Body of pancreas (tissue), 4 donors: Measurements from ENCODE around the gene ODF4. TPM values are rescaled to one million over a fixed set of nuclear protein-coding genes. Genes with fewer than 3 reads are reported as not detected.
A peak's percentile ranks its signal among the peaks of the same experiment; 100 is the strongest.

Experiments used
- ATAC-seq: fragments of 150-250 bp; one replicate; pipeline ENCODE4 v1.9.1; 2016
- DNase-seq, 4 donors: peaks; one replicate each; pipeline ENCODE4 v3.0.0-alpha.2; 2019
- H3K27ac ChIP-seq, 4 donors: fragments of 200-600 bp; sonication (generic); 1 replicate in 3 of 4; 2 replicates in 1 of 4; pipeline versions ENCODE4 v1.5.1 to v1.6.1; 2016 to 2019; ENCODE audit warnings: mild to moderate bottlenecking in 1 of 4, mixed read lengths in 1 of 4, moderate library complexity in 1 of 4
- H3K27me3 ChIP-seq, 2 donors: fragments of 200-600 bp; sonication (generic); one replicate each; pipeline ENCODE4 v1.6.0; 2016; ENCODE audit warnings: mild to moderate bottlenecking in 1 of 2
- H3K36me3 ChIP-seq, 2 donors: fragments of 200-600 bp; sonication (generic); replicated peaks in 1 of 2; 2 replicates each; pipeline ENCODE4 v1.5.1; 2016; ENCODE audit warnings: low read depth in 2 of 2; ENCODE audit not compliant: insufficient read depth in 1 of 2
- H3K4me1 ChIP-seq: fragments of 200-600 bp; sonication (generic); one replicate; pipeline ENCODE4 v1.6.0; 2016
- H3K4me3 ChIP-seq, 2 donors: fragments of 200-600 bp; sonication (generic); 1 replicate in 1 of 2; 2 replicates in 1 of 2; pipeline ENCODE4 v1.5.1; 2016 to 2019
- H3K9me3 ChIP-seq, 3 donors: fragments of 200-600 bp; sonication (generic); 1 replicate in 2 of 3; 2 replicates in 1 of 3; pipeline ENCODE4 v1.5.1; 2016
- CTCF ChIP-seq, 7 experiments: fragments of 450-650 bp in 4 of 7; fragments of 200-600 bp in 3 of 7; sonication (generic) in 3 of 7; IDR thresholded peaks; one replicate each; pipeline ENCODE4 v1.5.1; 2016 to 2019; ENCODE audit warnings: antibody characterized with exemption in 7 of 7
- POLR2A ChIP-seq, 3 donors: fragments of 450-650 bp; IDR thresholded peaks; one replicate each; pipeline ENCODE4 v1.6.1; 2016; ENCODE audit warnings: antibody characterized with exemption in 3 of 3, mild to moderate bottlenecking in 2 of 3
- WGBS, 2 donors: methylation state at CpG; one replicate each; pipeline ENCODE4 v1.1.5; 2017; 5-methylcytosine and 5-hydroxymethylcytosine counted together
- intact Hi-C: fragments of 100-400 bp; cut with DNase I; formaldehyde crosslinking; loops from one replicate; pipeline ENCODE4 v1.15.1; 2023
- total RNA-seq, 2 donors: library from RNA; depleted of rRNA; stranded (reverse); fragments of >200 nt; gene quantifications; one replicate each; pipeline ENCODE4 v1.1.0, GENCODE V29; 2016

ODF4 gene
- total RNA-seq, 2 donors from 2014 or later: not detected

- Histone ChIP-seq H3K27ac (no peak overlapping the region), H3K4me3 (no peak overlapping the region), H3K36me3 (no peaks in the 10 kb centered on the region), H3K27me3 (no peaks in the 10 kb centered on the region), H3K4me1 (peaks cover 9% of the 10 kb centered on the region), H3K9me3 (no peaks in the 10 kb centered on the region)
- no peak for TF ChIP-seq CTCF (IDR thresholded peaks at IDR 0.05)
- no peak for TF ChIP-seq POLR2A (IDR thresholded peaks at IDR 0.05)
- no peak for ATAC-seq
- DNase-seq: no peak
- intact Hi-C loops: no loop called here
- 65 to 82% methylated on average over 6 to 8 of the region's 8 CpGs for WGBS, 2 donors
These were observed 17.6 kb upstream of the ODF4 start for GRCh38 chr17:8322061-8322460.

- intact Hi-C loops: no loop called here
- WGBS, 2 donors: 75 to 78% methylated on average over 5 of the region's 5 CpGs
- DNase-seq: no peak
- Histone ChIP-seq H3K36me3 (no peaks in the 10 kb centered on the region), H3K27me3 (peaks cover 0 to 5% of the 10 kb centered on the region in 2 donors), H3K4me1 (peaks cover 13% of the 10 kb centered on the region), H3K4me3 (no peak overlapping the region), H3K9me3 (no peaks in the 10 kb centered on the region), H3K27ac (no peak overlapping the region)
- ATAC-seq: no peak
- TF ChIP-seq POLR2A (IDR thresholded peaks at IDR 0.05) (no peak), CTCF (IDR thresholded peaks at IDR 0.05) (no peak)
These were observed 15.5 kb upstream of the ODF4 start for GRCh38 chr17:8324132-8324531.

- Histone ChIP-seq H3K27ac (no peak overlapping the region), H3K27me3 (peaks cover 0 to 5% of the 10 kb centered on the region in 2 donors), H3K36me3 (no peaks in the 10 kb centered on the region), H3K4me3 (no peak overlapping the region), H3K4me1 (peaks cover 13% of the 10 kb centered on the region), H3K9me3 (no peaks in the 10 kb centered on the region)
- intact Hi-C loops: no loop called here
- DNase-seq (no peak), ATAC-seq (no peak)
- 61 to 78% methylated on average over 5 of the region's 5 CpGs for WGBS, 2 donors
- TF ChIP-seq POLR2A (IDR thresholded peaks at IDR 0.05) (no peak), CTCF (IDR thresholded peaks at IDR 0.05) (no peak)
These were observed 14.7 kb upstream of the ODF4 start for GRCh38 chr17:8324923-8325322.

- no peaks in the 10 kb centered on the region for H3K36me3 ChIP-seq
- peak overlapping the region in 1 of 2 donors; percentile 48 for H3K4me3 ChIP-seq
- H3K9me3 ChIP-seq: no peaks in the 10 kb centered on the region
- H3K4me1 ChIP-seq: peaks cover 13% of the 10 kb centered on the region
- ATAC-seq: peak; percentile 68
- intact Hi-C loops: no loop called here
- peak overlapping the region in 2 of 4 donors; percentile 18 to 52 for H3K27ac ChIP-seq
- TF ChIP-seq CTCF (IDR thresholded peaks at IDR 0.05): no peak
- peaks cover 0 to 5% of the 10 kb centered on the region in 2 donors for H3K27me3 ChIP-seq
- WGBS, 2 donors: 6 to 16% methylated on average over 7 to 46 of the region's 48 CpGs
- peak; percentile 20 to 46 (median 32) for DNase-seq
These were observed 12.9 kb upstream of the ODF4 start for GRCh38 chr17:8326511-8327302.

GRCh38 chr17:8327303-8327649 is 12.4 kb upstream of the ODF4 start:
- ATAC-seq (peak; percentile 27), DNase-seq (no peak)
- Histone ChIP-seq H3K4me1 (peaks cover 13% of the 10 kb centered on the region), H3K36me3 (no peaks in the 10 kb centered on the region), H3K27me3 (peaks cover 0 to 5% of the 10 kb centered on the region in 2 donors), H3K4me3 (peak overlapping the region in 1 of 2 donors; percentile 48), H3K27ac (peak overlapping the region in 1 of 4 donors; percentile 18), H3K9me3 (no peaks in the 10 kb centered on the region)
- intact Hi-C loops: no loop called here
- 17 to 44% methylated on average over 13 to 25 of the region's 25 CpGs for WGBS, 2 donors
- TF ChIP-seq CTCF (IDR thresholded peaks at IDR 0.05) (no peak), POLR2A (IDR thresholded peaks at IDR 0.05) (no peak)
